Endometrial microvascular endothelial cells (primary cell): ENCODE data around the gene PPCDC. TPM values are rescaled to one million over a fixed set of nuclear protein-coding genes. Genes with fewer than 3 reads are reported as not detected.

Experiments
- in situ Hi-C: cut with HindIII; loops from 2 replicates; pipeline ENCODE4 v1.10.0; 2017; ENCODE audit warnings: low sequenced_read_pairs, low pct_unique_long_range_greater_than_20kb; ENCODE audit errors: inconsistent ontology term
- total RNA-seq: library from RNA; depleted of rRNA; stranded (reverse); fragments of >200 nt; gene quantifications from one replicate; pipeline ENCODE4 v1.2.3, GENCODE V29; 2015; ENCODE audit errors: inconsistent ontology term

PPCDC gene, protein sequence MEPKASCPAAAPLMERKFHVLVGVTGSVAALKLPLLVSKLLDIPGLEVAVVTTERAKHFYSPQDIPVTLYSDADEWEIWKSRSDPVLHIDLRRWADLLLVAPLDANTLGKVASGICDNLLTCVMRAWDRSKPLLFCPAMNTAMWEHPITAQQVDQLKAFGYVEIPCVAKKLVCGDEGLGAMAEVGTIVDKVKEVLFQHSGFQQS
- total RNA-seq = 29.0 TPM

DNA sequence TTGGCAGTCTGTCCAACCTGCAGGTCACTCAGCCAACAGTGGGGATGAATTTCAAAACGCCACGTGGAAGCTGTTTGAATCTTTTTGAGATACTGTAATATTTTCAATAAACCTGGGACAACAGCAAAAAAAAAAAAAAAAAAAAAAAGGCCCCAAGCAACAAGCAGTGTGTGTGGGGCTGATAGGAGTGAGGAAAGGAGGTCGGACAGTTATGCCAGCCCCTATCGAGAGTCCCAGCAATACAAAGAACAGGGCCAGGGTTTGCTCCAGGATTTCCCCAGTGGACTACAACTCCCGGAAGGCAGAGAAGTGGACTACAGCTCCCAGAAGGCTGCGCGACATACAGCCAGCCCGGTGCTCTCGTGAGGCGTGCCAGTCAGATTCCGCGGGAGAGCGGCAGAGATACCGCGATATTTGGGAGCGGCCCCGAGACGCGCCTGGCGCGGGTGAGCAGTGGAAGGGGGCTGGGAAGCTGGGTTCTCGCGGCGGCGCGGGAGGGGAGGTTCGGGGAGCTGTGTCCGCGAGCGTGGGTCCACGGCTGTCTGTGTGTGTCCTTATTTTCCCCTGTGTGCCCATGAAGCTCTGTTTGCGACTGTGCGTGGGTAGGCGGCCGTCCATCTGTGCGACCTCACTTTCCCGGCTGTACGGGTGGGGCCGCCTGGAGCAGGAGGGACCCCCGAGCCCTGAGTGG, at the start of gene PPCDC:
Gene PPCDC (plus strand): TSS at position 410 of the 691 bp plus-strand sequence. CDS start 4,729 bp downstream, outside the sequence.
- in situ Hi-C loops = no loop called here

DNA sequence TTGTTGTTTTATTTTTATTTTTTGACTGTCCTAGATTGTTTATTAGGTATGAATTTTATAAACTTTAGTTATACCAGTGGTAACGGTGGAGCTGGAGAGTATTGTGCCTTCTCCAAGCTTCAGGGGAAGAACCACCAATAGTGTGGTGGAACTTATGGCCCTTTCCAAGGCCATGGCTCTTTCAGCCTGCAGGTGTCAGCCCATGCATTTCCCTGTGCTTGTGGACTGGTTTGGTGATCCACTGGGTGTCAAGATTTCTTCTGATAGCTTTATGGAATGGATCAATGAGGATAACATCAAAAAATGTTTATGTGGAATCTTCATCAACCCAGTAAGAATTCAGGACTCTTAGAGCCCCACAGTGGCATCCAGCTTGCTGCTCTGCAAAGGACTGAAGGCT, 47.2 kb upstream of the PPCDC start:
- in situ Hi-C loops = no loop called here

DNA sequence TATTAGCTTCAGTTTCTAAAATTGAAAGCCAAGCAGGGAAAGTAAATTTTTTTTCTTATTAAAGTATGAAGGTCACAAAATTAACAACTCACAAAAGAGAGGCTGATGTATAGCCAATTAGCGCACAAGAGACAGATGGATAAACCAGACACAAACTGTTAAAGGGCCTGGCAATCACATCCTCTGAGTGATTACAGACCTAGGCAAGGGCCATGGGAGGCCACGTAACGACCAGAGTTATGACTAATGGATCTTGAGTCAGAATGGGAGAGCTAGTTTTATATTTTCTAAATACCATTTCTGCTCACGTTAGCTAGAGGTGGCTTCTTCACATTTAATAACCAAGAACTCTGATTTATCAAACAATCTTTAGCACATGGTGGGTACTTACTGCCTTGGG, 45.8 kb upstream of the PPCDC start:
- in situ Hi-C loops = no loop called here

DNA sequence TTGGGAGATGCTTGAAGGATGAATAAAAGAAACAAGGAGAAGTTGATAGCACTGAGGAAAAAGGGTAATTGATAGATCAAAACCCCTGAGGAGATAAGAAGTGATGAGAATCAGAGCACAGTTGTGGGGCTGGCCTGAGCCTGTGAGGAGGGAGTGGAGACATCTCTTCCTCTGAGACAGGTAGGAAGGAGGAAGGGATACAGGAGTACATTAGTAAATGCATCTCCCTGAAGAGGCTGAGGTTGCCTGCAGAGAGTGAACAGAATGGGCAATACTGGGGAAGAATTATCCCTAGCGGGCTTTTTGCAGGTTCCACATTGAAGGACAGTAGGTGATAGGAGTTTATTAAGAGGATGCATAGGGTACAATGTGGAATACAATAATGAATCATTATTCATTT, 45.3 kb upstream of the PPCDC start:
- in situ Hi-C loops = no loop called here

DNA sequence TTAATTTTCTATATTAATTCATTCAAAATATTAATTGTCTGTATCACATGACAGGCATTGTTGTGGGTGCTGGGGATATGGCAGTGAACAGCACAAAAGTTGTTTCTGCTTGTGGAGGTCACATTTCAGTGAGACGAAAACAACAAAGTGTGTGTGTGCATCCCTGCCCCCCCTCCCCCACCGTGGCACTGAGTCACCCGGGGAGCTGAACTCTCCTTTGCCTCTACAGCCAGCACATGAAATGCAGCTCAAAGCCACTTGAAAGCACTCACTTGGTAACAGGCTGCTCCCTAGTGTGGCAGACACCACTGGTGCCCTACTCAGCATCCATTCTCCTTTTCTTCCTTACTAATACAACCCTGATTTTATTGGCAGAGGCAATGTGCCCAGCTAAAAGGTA, 44.9 kb upstream of the PPCDC start:
- in situ Hi-C loops = no loop called here

DNA sequence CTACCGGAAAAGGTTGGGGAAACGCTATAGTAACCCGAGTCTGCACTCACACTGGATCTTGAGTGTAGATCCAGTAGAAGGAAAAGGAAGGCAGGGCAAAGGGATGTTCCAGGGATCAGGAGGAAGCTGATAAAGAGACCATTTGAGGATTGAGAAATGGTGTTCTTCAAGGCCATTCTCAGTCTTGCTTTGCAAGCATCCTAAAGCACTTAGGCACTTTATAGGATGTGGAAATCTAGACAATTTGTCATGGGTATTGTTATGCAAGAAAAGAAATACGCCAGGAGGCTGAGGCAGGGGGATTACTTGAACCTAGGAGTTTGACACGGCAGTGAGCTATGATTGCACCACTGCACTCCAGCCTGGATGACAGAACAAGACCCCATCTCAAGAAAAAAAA, 41.2 kb upstream of the PPCDC start:
- in situ Hi-C loops = no loop called here

DNA sequence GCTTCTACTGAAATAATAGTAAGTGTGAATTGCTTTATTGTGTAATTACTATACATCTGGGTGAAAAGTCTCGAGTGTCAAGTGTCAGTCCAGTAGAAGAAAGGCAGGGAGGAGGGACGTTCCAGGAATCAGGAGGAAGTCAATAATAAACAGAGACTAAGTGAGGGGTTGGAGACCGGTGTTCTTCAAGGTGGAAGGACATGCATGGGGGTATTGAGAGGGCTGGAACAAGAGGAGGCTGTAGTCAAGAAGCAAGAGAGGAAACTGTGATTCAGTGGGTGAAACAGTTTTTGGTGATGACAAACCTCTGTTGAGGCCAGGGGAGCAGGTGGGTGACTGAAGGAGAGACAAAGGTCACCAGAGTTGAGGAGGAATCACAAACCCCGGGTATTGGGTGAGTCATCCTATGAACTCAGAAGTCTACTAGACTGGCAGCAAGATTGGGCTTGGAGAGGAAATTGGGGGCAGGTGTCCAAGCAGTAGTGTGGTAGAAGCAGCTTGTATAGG, 39.6 kb upstream of the PPCDC start:
- in situ Hi-C loops = no loop called here

DNA sequence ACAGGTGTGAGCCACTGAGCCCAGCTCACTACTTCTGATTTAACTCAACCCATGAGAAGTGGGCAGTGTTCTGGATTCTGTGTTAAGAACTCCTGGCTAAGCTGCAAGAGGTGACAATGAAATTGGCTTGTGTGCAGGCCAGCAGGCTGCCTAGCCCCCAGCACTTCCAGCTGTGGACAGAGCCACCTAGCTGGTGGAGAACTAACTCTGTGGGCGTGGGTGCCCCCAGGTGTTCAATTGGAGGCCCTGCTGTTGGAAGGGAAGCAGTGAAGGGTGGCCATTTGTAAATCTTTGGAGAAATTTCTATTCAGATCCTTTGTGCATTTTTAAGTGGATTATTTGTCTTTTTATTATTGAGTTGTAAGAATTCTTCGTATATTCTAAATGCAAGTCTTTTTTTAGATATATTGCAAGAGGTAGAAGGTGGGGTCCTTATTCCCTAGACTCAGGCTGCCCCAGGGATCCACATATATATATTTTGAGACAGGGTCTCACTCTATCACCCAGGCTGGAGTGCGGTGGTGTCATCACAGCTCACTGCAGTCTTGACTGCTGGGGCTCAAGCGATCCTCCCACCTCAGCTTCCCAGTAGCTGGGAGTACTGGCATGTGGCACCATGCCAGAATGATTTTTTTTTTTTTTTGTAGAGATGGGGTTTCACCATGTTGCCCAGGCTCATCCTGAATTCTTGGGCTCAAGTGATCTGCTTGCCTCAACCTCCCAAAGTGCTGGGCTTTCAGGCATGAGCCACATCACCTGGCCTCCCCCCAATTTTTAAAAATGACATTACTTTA, 35.2 kb upstream of the PPCDC start:
- in situ Hi-C loops = no loop called here

DNA sequence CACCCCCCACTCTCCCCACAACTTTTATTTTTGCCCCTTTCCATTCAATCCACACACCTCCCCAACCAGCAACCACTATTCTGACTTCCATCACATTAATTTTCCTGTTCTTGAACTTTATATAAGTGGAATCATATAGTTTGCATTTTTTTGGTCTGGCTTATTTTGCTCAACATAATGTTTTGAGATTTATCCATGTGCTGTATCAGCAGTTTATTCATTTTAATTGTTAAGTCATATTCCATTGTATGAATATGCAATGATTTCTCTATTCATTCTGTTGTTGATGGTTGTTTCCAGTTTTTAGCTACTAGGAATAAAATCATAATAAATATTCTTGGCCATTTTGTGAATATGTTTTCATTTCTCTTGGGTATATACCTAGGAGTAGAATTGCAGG, 33.9 kb upstream of the PPCDC start:
- in situ Hi-C loops = no loop called here

DNA sequence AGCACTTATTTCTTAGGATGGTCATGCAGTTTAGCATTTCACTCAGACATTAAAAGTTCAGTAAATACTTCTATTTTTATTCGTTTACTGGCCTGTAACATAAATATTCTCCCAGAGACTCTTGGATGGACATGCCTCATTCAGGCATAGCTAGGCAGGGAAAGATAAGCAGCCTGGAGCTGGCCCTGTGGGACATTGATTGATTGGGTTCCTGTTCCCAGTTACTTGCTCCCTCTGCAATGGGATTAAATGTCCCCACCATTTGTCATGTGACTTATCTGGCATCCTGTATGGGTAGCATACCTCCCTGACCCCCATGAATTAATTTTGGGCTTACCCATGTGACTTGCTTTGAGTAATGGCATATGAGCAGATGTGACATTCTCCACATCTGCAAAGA, 30.8 kb upstream of the PPCDC start:
- in situ Hi-C loops = no loop called here

DNA sequence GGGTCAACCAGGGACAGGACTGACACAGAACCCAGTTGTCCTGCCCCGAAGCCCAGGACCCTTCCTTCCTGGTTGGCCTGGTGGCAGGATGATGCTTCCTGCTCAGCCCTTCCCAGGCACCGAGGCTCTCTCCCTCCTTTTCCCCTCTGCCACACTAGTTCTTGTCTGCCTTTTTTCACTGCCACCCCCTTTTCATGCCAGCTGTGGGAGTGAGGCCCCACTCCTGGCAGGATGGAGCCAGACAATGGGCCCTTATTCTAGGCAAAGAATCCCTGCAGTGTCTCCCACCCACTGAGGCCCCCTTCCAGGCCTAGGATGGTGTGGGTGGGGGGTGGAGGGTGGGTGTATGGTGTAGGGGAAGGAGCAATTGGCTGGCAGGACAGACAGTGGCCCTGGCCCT, 29.2 kb upstream of the PPCDC start:
- in situ Hi-C loops = no loop called here

DNA sequence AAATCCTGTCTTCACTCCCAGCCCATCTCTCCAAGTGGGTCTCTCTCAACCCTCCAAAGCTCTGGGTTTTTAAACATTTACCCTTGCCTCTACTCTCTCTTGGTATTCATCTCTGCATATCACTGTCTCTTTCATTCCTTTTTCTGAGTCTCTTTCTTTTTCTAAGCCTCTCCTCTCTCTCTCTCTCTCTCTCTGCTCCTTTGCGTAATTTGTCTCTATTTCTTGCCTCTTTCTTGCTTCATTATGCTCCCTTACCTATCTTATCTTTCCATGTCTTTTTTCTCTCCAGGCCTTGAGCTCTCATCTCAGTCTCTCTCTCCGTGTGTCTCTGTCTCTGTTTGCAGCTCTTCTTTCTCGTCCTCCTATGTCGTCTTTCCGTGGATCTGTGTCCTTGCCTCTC, 28.7 kb upstream of the PPCDC start:
- in situ Hi-C loops = no loop called here

DNA sequence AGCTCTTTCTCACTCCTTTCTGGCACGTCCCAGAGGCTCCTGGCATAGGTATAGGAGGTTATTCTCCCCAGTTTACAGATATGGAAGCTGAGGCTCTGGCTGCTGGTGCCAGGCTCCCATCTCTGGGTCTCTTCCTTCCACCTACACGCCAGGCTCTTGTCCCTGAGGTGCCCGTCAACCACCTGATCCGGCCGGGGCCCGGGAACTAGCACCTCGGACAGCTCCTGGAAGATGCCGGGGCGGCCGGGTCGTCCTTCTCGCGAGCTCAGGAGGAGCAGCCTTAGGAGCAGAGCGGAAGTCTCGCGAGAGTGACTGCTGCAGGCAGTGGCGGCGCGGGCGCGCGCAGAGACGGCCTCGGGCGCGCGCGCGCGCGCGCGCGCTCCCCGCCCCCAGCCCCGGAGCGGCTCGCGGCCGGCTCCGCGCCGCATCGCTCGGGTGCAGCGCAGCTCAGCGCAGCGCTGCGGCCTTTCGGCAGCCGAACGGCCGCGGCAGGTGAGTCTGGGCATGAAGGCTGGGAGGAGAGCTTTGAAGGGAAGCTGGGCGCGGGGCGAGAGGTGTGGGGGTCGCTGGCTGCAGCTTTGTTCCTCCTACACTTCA, 28.1 kb upstream of the PPCDC start, which contains the start of gene SCAMP5:
Gene SCAMP5 (plus strand): TSS at position 382 of the 597 bp plus-strand sequence. CDS start 16,277 bp downstream, outside the sequence.
- in situ Hi-C loops = no loop called here

DNA sequence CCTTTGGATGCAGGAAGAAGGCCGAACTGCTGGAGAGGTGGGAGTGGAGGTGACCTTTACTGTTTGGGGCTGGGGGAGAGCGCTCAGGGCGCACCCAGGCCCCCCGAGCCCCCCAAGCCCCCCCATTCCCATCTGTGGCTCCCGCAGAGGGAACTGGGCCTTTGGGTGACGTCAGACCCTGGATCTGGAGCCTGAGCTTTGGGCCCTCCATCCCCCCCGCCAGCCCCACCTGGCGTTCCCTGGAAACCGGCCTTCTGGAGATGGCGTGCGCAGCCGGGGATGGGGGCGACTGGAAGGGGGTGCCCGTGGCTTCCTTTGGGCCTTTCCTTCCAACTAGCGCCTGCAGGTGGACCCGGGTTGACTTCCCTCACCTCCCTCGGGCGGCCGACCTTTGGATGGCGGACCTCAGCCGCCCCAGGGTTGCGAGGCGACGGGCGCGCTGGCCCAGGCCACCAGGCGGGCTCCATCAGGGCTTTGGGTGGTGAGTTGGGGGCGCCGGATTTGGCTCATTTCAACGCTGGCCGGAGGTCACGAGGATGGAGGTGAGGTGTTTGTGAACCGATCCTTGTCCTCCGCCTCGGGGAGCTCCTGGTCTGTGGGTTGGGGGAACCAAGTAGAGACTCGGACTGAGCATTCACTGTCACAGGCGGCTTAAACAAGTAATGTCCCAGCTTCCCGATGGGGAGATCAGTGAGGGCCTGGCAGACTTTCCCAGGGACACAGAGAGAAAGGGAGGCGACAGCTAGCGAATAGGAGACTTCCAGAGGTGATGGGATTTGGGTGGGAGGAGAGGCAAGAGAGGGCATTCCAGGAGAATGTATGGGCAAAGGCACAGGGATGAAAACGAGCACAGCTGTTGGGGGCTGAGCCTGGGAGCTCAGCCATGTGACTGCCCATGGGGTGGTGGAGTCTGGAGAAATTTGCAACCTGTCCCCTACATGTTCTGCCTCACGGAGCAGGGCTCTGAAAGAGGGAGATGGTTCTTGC, 27.3 kb upstream of the PPCDC start:
- in situ Hi-C loops = no loop called here

DNA sequence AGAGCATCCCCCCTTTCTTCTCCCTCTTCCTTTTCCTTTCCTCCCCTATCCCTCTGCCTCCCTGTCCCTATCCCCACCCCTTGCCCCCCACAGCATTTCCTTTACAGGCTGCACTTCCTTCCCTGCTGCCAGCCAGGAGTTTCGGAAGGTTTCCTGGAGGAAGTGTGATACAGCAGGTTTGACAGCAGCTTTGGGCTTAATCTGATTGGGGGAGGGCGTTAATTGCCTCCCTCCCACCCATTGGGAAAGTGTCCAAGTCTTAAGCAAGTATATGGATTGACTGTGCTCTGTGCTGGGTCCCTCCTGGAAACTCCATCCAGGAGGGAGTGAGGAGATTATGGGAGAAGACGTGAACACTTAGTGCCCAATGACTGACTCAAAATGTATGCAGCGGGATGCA, 26.2 kb upstream of the PPCDC start:
- in situ Hi-C loops = no loop called here

DNA sequence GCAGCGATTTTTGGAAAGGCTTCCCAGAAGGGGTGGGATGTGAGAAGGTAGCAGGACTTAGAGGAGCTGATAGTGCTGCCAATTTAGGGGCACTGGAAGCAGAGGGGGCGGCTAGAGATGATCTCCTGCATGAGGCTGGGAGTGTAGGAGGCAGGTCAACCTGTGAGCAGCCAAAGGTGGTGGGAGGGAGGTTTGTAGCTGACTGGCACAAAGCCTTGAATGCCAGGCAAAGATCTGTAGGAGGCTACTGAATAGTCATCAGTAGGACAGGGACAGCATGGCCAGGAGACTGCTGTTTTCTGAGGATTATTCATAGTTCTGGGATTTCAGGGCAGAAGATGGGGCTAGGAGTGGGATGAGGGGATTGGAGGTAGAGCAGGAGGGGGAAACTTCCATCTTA, 25.8 kb upstream of the PPCDC start:
- in situ Hi-C loops = no loop called here

DNA sequence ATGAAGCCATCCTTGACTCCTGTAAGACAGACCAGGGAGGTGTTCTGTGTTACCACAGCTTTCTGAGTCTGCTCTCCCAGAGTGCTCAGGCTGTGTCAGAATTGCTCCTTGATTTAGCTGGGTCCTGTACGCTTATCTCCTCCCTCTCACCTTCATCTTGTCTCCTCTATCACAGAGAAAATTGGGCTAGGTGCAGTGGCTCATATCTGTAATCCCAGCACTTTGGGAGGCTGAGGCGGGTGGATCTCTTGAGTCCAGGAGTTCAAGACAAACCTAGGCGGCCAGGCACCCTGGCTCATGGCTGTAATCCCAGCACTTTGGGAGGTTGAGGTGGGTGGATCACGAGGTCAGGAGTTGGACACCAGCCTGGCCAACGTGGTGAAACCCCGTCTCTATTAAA, 22.1 kb upstream of the PPCDC start:
- in situ Hi-C loops = no loop called here

DNA sequence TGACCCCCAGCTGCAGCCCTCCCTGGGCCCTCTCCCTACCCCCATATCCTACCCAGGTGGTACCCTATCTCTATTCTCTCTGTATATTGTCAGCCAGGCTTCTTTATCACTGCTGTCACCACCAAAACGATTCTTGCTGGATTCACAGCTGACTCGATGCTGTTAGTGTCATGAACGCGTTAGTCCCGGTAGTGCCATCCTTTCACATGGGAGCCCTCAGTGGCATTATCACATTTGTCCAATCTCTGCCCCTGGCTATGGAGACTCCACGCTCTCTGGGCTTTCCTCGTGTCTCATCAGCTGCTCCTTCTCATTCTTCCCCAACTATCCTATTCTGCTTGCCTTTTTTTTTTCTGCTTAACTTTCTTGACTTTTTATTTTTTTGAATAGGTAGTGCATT, 21.0 kb upstream of the PPCDC start:
- in situ Hi-C loops = no loop called here
